SK-N-SH (cell line): ENCODE measurements around the gene SLC38A6.

Experiments used
- EP300 ChIP-seq, 2 experiments: IDR thresholded peaks; 2 replicates each; pipeline versions ENCODE4 v1.4.0 to v1.6.1; 2012; ENCODE audit warnings: borderline replicate concordance in 1 of 2, low read depth in 1 of 2, low read length in 1 of 2
- NRF1 ChIP-seq: IDR thresholded peaks from 2 replicates; pipeline ENCODE4 v1.6.1; 2012; ENCODE audit warnings: low read depth, mild to moderate bottlenecking, low read length
- SIN3A ChIP-seq: IDR thresholded peaks from 2 replicates; pipeline ENCODE4 v1.6.1; 2012; ENCODE audit warnings: low read depth, mild to moderate bottlenecking, low read length, moderate library complexity, borderline replicate concordance
- USF2 ChIP-seq: fragments of 150-350 bp; IDR thresholded peaks from 2 replicates; pipeline ENCODE4 v1.6.1; 2017; ENCODE audit warnings: antibody characterized with exemption, low read length, low read depth, borderline replicate concordance
- TF ChIP-seq, protein P1 (sequence below): fragments of 200-600 bp; sonication (generic); IDR thresholded peaks from 2 replicates; pipeline ENCODE4 v1.6.1; 2017; ENCODE audit warnings: antibody characterized with exemption, mild to moderate bottlenecking, moderate library complexity

GRCh38 chr14:60935319-60935718 lies 45.7 kb upstream of the SLC38A6 start:
- TF ChIP-seq SIN3A (no peak), EP300 (IDR thresholded peaks at IDR 0.05; ENCODE audit: borderline replicate concordance in 1 of 2, low read depth in 1 of 2, low read length in 1 of 2) (no peak), NRF1 (no peak), USF2 (no peak)
- TF ChIP-seq, protein P1, sequence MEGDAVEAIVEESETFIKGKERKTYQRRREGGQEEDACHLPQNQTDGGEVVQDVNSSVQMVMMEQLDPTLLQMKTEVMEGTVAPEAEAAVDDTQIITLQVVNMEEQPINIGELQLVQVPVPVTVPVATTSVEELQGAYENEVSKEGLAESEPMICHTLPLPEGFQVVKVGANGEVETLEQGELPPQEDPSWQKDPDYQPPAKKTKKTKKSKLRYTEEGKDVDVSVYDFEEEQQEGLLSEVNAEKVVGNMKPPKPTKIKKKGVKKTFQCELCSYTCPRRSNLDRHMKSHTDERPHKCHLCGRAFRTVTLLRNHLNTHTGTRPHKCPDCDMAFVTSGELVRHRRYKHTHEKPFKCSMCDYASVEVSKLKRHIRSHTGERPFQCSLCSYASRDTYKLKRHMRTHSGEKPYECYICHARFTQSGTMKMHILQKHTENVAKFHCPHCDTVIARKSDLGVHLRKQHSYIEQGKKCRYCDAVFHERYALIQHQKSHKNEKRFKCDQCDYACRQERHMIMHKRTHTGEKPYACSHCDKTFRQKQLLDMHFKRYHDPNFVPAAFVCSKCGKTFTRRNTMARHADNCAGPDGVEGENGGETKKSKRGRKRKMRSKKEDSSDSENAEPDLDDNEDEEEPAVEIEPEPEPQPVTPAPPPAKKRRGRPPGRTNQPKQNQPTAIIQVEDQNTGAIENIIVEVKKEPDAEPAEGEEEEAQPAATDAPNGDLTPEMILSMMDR = no peak
